Stromal cell of bone marrow (primary cell): ENCODE results near the gene RITA1.
A peak's percentile ranks its signal among the peaks of the same experiment; 100 is the strongest.

Experiments used
- DNase-seq: peaks from one replicate; pipeline ENCODE4 v3.0.0-alpha.2; 2012; ENCODE audit warnings: low read depth

Gene RITA1

GRCh38 chr12:113154351-113154973 lies 31.1 kb upstream of the RITA1 start:
- no peak for DNase-seq

GRCh38 chr12:113155060-113155459 lies 30.5 kb upstream of the RITA1 start:
- DNase-seq, result no peak

- DNase-seq, result no peak
Observed at GRCh38 chr12:113155646-113156045, 29.9 kb upstream of the RITA1 start.

- no peak for DNase-seq
Observed at GRCh38 chr12:113157218-113157859, 28.2 kb upstream of the RITA1 start.

GRCh38 chr12:113158439-113159203 lies 26.9 kb upstream of the RITA1 start:
- DNase-seq, result no peak

GRCh38 chr12:113159937-113160336 lies 25.6 kb upstream of the RITA1 start:
- no peak for DNase-seq

GRCh38 chr12:113161415-113162016 lies 24.0 kb upstream of the RITA1 start:
- no peak for DNase-seq

GRCh38 chr12:113162102-113163029 lies 23.2 kb upstream of the RITA1 start:
- DNase-seq, result no peak

- no peak for DNase-seq
Observed at GRCh38 chr12:113163030-113163360, 22.5 kb upstream of the RITA1 start.

GRCh38 chr12:113164014-113164413 lies 21.5 kb upstream of the RITA1 start:
- no peak for DNase-seq

- no peak for DNase-seq
Observed at GRCh38 chr12:113165521-113166450, 19.7 kb upstream of the RITA1 start.

GRCh38 chr12:113167868-113168267 lies 17.7 kb upstream of the RITA1 start:
- DNase-seq, result no peak

GRCh38 chr12:113169697-113170096 lies 15.8 kb upstream of the RITA1 start:
- no peak for DNase-seq

GRCh38 chr12:113170457-113170856 lies 15.1 kb upstream of the RITA1 start:
- no peak for DNase-seq

- no peak for DNase-seq
Observed at GRCh38 chr12:113170926-113171325, 14.6 kb upstream of the RITA1 start.

- no peak for DNase-seq
Observed at GRCh38 chr12:113171543-113171942, 14.0 kb upstream of the RITA1 start.

- DNase-seq, result no peak
Observed at GRCh38 chr12:113172185-113172584, 13.3 kb upstream of the RITA1 start.

- no peak for DNase-seq
Observed at GRCh38 chr12:113173081-113173698, 12.3 kb upstream of the RITA1 start.

- DNase-seq, result peak; percentile 40
Observed at GRCh38 chr12:113174461-113175384, 10.8 kb upstream of the RITA1 start.
